Fibroblast of skin of right biceps (primary cell): ENCODE data around the gene FRMD3.

Experiments used
- DNase-seq: peaks from one replicate; pipeline ENCODE4 v3.0.0-alpha.2; 2013

FRMD3 gene

GRCh38 chr9:83270116-83270515 lies 268.1 kb downstream of the FRMD3 start:
- no peak for DNase-seq

- no peak for DNase-seq
Measured at GRCh38 chr9:83267741-83268140, 270.5 kb downstream of the FRMD3 start.

- DNase-seq, result peak; percentile 66
Measured at GRCh38 chr9:83266666-83267496, 271.3 kb downstream of the FRMD3 start.

GRCh38 chr9:83266331-83266665 lies 271.9 kb downstream of the FRMD3 start:
- DNase-seq, result no peak

- no peak for DNase-seq
Measured at GRCh38 chr9:83264315-83264714, 273.9 kb downstream of the FRMD3 start.

DNA sequence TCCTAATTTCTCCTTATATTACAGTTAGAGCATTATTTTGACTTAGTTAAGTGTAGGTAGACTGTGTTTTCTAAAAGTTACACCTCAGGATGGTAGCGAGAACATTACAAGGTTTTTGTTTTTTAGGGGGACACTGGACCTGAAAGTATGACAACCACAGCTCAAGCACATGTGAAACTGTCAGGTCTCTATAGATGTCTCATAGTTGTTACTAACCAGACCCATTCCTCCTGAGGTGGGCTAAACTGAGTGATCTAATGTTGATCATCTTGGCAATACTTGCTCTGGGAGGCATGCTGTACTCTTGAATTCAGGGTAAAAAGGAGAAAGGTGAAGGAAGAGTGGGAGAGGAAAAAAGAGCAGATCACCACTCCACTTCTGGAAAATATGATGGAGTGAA lies 278.6 kb downstream of the FRMD3 start:
- no peak for DNase-seq

DNA sequence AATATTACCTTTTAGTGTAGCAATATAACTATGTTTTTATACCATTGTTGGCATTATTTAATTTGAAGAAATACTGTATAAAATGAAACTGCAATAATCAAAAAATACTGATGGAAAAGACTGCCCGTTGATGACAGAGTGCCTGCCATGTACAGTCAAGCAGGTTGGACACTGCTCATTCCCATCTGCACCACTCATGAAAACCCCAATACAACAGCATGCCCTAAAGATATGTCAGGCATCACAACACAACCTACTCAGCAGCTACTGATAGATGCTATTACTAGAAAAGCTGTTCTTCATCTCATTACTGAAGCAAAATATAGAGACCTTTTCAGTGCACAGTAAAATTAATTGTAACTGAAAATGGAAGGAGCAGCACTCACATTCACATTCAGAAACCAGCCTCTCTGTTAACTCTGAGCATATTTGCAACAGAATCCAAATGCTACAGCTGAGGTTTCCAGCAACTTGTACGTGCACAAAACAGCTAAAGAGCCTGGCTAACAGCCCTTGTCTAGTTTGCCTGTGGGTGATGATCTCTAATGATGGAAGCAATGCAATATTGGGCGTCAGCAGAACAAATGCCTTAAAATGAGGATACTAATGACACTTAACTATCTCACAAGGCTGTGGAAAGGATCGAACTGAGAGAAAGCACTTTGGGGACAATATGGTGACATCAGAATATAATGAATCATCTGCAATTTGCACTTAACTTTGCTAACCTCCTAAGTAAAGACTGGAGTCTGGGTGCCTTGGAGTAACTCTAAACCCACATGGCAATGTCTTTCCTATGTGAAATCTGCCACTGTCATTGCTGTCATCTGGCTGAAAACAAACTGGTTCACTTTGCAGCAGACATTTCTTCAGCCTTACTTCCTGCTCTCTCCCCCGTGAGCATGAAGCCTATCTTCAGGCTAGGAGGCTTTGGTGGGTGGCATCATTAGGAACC lies 280.0 kb downstream of the FRMD3 start:
- DNase-seq, result no peak

DNA sequence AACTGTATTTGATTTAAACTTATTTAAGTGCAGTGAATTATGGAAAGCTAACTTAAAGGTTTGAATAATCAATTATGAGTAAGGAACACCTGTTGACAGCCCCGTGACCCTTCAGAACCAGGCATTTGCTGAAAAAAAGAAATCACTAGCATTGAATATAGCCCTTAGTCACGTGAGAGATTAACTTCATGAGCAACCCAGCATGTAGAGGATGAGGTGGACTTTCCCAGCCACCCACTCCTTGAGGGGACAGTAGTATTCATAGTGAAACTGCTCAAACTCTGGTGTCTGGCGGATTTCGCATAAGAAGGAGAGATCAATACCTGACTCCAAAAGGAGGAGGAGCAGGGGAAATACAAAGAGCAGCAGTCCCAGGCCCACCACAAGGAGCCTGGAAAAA lies 290.5 kb downstream of the FRMD3 start:
- DNase-seq, result no peak

DNA sequence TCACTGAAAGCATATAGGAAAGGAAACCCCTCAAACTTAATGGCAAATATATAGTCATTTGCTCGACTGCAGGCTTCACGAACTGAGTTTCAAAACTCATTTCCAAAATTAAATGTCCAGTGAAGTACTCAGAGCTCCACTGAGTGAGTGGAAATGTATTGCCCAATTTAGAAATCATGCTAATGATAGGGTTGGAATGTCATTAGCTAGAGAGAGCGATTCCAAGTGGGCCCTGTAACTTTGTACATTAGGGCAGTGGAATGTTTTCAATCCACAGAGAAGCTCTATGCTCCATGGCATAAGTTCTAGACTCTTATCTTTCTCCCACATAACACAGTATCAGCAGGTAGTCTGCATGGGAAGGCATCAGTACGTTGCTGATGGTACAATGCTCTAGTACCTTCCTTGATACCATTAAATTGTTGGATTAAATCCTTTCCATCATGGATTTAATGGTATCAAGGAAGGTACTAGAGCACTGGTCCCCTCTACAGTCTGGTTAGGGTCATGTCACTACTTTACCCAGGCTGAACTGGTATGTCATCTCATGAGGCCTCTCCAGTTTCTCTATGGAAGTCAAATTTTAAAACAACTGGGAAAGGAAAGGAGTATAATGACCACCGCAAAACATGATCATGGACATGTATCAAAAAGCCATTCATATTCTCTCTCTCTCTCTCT lies 292.1 kb downstream of the FRMD3 start:
- no peak for DNase-seq

DNA sequence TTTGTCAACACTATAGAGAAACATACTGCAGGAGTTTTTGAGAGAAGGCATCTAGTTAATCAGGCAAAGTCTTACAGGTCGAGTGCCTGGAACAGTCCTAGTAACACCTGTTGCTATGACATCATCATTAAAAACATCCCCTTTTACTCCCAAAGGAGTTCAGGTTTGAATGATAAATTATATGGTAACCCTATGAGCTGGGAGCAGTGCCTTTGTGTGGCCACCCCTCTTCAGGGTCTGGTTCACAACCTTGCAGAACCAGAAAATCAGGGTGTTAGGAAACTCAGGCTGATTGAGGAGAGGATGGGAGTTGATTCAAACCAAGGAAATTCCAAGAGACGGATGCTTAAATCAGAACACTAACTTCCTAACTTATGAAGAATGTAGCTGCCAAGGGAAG lies 296.1 kb downstream of the FRMD3 start:
- no peak for DNase-seq

DNA sequence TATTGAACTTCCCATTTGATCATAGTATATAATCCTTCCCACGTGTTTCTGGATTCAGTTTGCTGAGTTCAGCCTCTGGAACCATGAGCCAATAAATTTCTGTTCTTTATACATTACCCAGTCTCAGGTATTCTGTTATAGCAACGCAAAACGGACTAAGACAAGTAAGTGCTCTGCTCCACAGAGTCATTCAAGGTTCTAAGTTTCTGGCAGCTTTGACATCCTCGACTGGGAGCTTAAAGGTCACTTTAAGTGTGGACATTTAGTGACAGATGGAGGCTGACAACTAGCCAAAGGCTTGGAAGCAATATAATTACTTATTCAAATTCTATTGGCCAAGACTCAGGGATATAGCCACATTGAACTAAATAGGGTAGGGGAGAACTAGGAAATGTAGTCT lies 297.5 kb downstream of the FRMD3 start:
- no peak for DNase-seq

DNA sequence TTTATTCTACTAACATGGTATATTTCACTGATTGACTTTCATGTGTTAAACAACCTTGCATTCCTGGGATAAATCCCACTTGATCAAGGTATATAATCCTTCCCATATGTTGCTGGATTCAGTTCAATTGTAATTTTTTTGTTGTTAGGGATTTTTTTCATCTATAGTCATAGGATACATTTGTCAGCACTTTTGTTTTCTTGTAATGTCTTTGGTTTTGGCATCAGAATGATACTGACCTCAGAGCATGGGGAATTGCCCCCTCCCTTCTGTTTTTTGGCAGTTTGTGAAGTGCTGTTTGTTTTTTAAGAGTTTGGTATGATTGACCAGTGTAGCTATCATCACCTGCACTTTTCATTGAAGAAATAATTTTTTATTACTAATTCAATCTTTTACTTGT lies 298.5 kb downstream of the FRMD3 start:
- peak; percentile 41 for DNase-seq

DNA sequence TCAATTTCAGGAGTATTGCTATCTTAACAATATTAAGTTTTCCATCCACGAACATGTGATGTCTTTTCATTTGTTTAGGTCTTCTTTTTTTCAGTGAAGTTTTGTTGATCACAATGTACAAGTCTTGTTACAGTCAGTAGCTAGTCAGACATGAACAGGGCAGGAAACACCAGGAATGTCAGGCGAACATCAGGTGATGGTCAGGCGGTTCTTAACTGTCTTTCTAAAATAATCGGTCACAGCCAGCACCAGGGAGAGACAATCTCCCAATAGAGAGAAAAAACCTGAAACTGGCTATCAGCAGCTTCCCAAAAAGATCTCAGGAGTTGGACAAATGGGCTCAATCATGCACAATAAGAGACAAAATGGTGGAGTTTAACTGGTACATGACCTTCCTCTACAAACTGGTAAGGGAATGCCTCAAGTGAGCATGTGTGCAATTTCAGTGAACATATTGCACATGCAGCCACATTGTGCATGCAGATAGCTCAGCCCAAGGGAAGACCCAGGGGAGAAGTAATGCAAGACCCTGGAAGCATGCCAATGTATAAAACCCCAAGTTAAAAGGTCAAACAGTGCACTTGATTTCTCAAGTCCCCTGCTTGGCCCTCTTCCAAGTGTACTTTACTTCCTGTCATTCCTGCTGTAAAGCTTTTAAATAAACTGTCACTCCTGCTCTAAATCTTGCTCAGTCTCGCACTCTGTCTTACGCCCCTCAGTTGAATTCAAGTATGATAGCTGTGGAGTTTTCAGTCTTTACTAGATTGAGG lies 299.1 kb downstream of the FRMD3 start:
- DNase-seq, result peak; percentile 24

DNA sequence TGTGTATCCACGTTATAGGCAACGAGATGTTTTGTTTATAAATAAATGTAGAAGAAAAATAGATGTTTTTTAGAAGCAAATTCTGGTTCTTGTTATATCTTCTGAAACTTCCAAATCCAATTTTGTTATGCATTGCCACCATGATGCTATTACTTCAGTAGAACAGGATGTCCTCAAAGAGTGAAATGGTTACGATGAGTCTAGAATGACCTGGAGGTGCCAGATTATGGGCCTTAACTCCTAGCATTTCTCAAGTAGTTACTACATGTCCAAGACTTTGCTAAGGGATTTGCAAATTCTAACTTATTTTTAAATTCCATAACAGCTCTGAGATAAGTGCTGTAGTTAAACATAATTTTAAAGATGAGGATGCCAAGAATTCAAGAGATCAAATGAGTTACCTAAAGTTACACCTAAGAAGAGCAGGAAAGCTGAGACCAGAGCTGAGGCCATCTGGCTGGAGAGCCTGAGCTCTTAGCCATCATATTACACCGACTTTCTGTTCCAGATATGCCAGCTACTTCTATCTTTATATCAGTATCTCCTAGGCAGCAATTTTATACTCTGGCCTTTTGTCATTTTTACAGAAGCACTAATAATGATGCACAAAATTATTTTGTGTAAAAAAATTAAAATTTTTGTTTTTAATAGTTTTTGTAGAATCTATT lies 302.0 kb downstream of the FRMD3 start:
- DNase-seq, result no peak

DNA sequence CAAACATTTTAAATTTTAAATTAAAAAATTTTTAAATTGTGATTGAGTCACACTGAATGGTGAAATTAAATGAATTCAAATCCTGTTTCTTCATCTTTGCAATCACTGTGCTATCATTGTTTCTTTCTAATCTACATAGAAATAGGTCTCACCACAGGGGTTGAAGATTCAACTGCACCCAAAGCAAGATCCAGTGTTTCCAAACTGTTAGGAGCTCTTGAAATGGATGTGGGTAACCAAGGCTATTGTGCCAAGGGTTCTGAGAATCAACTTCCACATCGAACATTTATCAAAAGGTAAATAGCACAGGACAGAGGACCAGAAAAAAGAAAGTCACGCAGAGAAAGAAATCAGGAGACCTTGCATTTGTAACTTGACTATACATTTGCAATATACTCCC lies 302.7 kb downstream of the FRMD3 start:
- DNase-seq, result no peak

DNA sequence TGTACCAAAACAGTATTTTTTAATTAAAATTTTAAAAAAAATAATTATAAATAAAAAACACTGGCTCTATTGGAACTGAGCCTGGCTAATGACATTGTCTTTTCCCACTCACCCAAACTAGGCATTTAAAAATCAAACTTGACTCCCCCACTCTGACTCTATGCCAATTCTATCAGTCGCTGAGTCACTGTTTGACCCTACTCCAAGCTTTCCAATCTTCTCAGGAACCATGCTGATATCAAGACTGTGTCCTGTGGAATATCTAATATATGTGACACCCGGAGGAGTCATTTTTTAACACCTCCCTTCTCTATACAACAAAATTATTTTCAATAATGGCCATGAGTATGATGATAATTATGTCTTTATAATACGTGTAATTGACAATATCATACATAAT lies 303.7 kb downstream of the FRMD3 start:
- peak; percentile 19 for DNase-seq

DNA sequence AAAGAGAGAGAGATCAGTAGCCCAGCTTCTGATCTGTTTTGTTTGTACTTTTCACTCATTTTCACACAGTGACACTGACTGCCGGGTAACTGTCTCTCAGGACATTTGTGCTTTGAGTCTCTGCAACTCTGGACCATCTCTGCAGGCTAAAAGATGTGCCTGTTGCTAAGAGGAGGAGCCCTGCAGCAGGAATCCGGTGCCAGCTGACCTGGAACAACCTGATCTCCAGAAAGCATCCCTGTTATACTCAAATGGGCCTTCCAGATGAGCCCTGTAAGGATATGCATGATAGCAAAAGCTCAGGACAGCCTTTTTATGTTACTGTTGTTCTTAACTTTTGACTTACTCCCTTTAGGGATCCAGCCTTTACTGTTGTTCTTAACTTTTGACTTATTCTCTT lies 304.6 kb downstream of the FRMD3 start:
- no peak for DNase-seq

- no peak for DNase-seq
Measured at GRCh38 chr9:83231039-83231438, 307.2 kb downstream of the FRMD3 start.

- peak; percentile 54 for DNase-seq
Measured at GRCh38 chr9:83220730-83221129, 317.5 kb downstream of the FRMD3 start.

GRCh38 chr9:83219924-83220438 lies 318.2 kb downstream of the FRMD3 start:
- no peak for DNase-seq

DNA sequence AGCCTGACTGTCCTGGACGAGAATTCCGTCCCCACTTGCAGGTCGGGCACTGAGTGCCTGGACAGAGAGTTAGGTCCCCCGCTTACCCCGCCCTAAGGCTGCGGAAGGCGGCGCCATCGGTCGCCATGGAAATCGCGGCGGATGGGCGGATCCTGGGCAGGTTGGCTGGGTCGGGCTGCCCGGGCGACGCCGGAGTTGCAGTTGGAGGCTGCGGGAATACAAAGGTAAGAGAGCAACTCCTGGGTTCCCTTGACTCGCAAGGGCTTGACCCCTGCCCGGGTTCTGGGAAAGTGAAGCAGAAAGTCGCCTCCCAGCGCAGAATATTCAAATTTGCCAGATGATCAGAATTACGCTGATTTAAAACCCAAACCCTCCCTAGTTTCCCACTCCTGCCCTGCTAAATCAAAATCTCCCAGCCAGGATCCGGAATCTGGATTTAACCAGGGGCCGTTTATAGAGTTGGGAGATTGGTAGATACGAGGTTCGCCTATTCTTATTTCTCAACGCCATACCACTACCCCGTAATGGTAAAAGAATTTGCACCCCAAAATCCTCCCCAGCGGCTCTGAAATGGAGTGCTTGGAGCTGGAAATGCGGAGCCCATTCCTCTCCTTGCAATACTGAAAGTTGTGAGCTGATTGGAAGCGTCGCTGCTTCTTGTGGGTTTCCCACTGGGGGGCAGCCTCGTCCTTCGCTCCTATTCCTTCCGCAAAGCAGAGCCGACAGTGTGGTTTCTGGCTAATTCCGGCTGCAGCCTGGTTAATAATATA lies 318.9 kb downstream of the FRMD3 start:
- DNase-seq, result peak; percentile 70
